Right atrium auricular region (tissue), 2 donors: Measurements from ENCODE around the gene CHN1. TPM values are rescaled to one million over a fixed set of nuclear protein-coding genes. Genes with fewer than 3 reads are reported as not detected.

Source experiments
- DNase-seq: peaks from one replicate; pipeline ENCODE4 v3.0.0-alpha.2; 2019; ENCODE audit warnings: low spot score
- H3K27ac ChIP-seq, 2 donors: fragments of 200-600 bp; sonication (generic); 1 replicate in 1 of 2; 2 replicates in 1 of 2; pipeline ENCODE4 v1.5.1; 2016 to 2019
- H3K27me3 ChIP-seq, 2 donors: fragments of 200-600 bp; sonication (generic); one replicate each; pipeline versions ENCODE4 v1.5.1 to v1.6.0; 2017 to 2019
- H3K36me3 ChIP-seq: fragments of 200-600 bp; sonication (generic); one replicate; pipeline ENCODE4 v1.5.1; 2016
- H3K4me1 ChIP-seq, 2 donors: fragments of 200-600 bp; sonication (generic); one replicate each; pipeline versions ENCODE4 v1.5.1 to v1.6.0; 2017 to 2019
- H3K4me3 ChIP-seq, 2 donors: fragments of 200-600 bp; sonication (generic); 1 replicate in 1 of 2; 2 replicates in 1 of 2; pipeline ENCODE4 v1.5.1; 2017 to 2019; ENCODE audit warnings: mild to moderate bottlenecking in 1 of 2, moderate library complexity in 1 of 2
- H3K9me3 ChIP-seq, 2 donors: fragments of 200-600 bp; sonication (generic); one replicate each; pipeline ENCODE4 v1.5.1; 2019
- CTCF ChIP-seq, 2 donors: fragments of 200-600 bp; sonication (generic); IDR thresholded peaks; one replicate each; pipeline ENCODE4 v1.5.1; 2019; ENCODE audit warnings: antibody characterized with exemption in 2 of 2
- total RNA-seq, 2 donors: library from RNA; depleted of rRNA; stranded (reverse); fragments of >200 nt; gene quantifications; one replicate each; pipeline ENCODE4 v1.1.0, GENCODE V29; 2016

Gene CHN1
- total RNA-seq, 2 donors from 2014 or later = 4.1 to 9.3 TPM

GRCh38 chr2:174789001-174789400, 216.2 kb downstream of the CHN1 start:
- H3K36me3 ChIP-seq = no peaks in the 10 kb centered on the region
- H3K4me3 ChIP-seq = no peak overlapping the region
- H3K4me1 ChIP-seq = no peaks in the 10 kb centered on the region
- DNase-seq = no peak
- no peaks in the 10 kb centered on the region for H3K27me3 ChIP-seq
- H3K9me3 ChIP-seq = no peaks in the 10 kb centered on the region
- no peak for TF ChIP-seq CTCF (IDR thresholded peaks at IDR 0.05)
- H3K27ac ChIP-seq = no peak overlapping the region

GRCh38 chr2:174788291-174788929, 216.8 kb downstream of the CHN1 start:
- H3K4me1 ChIP-seq = no peaks in the 10 kb centered on the region

GRCh38 chr2:174787487-174788205, 217.5 kb downstream of the CHN1 start:
- Histone ChIP-seq H3K4me1 (no peaks in the 10 kb centered on the region), H3K9me3 (no peaks in the 10 kb centered on the region), H3K27me3 (no peaks in the 10 kb centered on the region), H3K27ac (no peak overlapping the region), H3K4me3 (no peak overlapping the region), H3K36me3 (no peaks in the 10 kb centered on the region)
- DNase-seq = no peak
- TF ChIP-seq CTCF (IDR thresholded peaks at IDR 0.05) = no peak

More at GRCh38 chr2:174788291-174788929, 216.8 kb downstream of the CHN1 start:
- TF ChIP-seq CTCF (IDR thresholded peaks at IDR 0.05) = no peak
- DNase-seq = no peak
- no peaks in the 10 kb centered on the region for H3K27me3 ChIP-seq
- H3K27ac ChIP-seq = no peak overlapping the region
- H3K4me3 ChIP-seq = no peak overlapping the region
- no peaks in the 10 kb centered on the region for H3K9me3 ChIP-seq
- no peaks in the 10 kb centered on the region for H3K36me3 ChIP-seq

GRCh38 chr2:174786066-174786725, 219.0 kb downstream of the CHN1 start:
- Histone ChIP-seq H3K36me3 (no peaks in the 10 kb centered on the region), H3K4me1 (no peaks in the 10 kb centered on the region), H3K9me3 (no peaks in the 10 kb centered on the region), H3K4me3 (no peak overlapping the region), H3K27me3 (no peaks in the 10 kb centered on the region), H3K27ac (no peak overlapping the region)
- no peak for TF ChIP-seq CTCF (IDR thresholded peaks at IDR 0.05)
- DNase-seq = no peak

GRCh38 chr2:174785481-174785880, 219.7 kb downstream of the CHN1 start:
- no peak for TF ChIP-seq CTCF (IDR thresholded peaks at IDR 0.05)
- Histone ChIP-seq H3K4me3 (no peak overlapping the region), H3K4me1 (no peaks in the 10 kb centered on the region), H3K27ac (no peak overlapping the region), H3K27me3 (no peaks in the 10 kb centered on the region), H3K36me3 (no peaks in the 10 kb centered on the region), H3K9me3 (no peaks in the 10 kb centered on the region)
- DNase-seq = no peak
